ENCODE results near the gene SH3RF3. TPM values are rescaled to one million over a fixed set of nuclear protein-coding genes. Genes with fewer than 3 reads are reported as not detected.

The SH3RF3 gene
- total RNA-seq, 1 donor from 2014 or later: 10.8 TPM

GRCh38 chr2:109330056-109330455 is 201.1 kb downstream of the SH3RF3 start:
- no peak overlapping the region for H3K4me3 ChIP-seq
- TF ChIP-seq POLR2AphosphoS5 (IDR thresholded peaks at IDR 0.05; ENCODE audit: insufficient read depth in 1 of 2, low read depth in 1 of 2) (no peak), CTCF (IDR thresholded peaks at IDR 0.05) (no peak), POLR2A (IDR thresholded peaks at IDR 0.05) (no peak)
- no peaks in the 10 kb centered on the region for H3K27me3 ChIP-seq
- H3K9me3 ChIP-seq: no peaks in the 10 kb centered on the region
- no peaks in the 10 kb centered on the region for H3K36me3 ChIP-seq
- intact Hi-C loops (cut with DNase I): no loop called here
- DNase-seq (ENCODE audit: extremely low spot score in 2 of 2): no peak
- H3K4me1 ChIP-seq: peaks cover 45% of the 10 kb centered on the region
- no peak overlapping the region for H3K27ac ChIP-seq

DNA sequence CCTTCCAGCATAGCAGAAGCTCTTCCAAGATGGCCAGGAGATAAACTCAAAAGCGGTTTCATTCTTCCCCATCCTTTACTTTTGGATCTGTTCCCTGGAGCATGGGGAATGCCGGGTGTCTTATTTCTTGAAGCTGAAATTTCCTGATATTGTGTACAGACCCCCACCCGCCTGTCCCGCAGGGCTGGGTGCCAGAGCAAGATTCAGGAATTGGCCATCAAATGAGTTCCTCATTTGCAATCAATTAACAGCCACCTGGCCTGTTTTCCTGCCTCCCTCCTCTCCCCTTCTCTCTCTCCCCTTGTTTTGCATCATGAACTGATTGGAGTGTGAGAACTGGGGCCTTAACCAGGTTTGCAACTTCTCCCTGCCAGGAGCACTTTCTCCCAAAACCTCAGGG is 202.1 kb downstream of the SH3RF3 start:
- no peaks in the 10 kb centered on the region for H3K27me3 ChIP-seq
- H3K4me1 ChIP-seq: peaks cover 42% of the 10 kb centered on the region
- no peak overlapping the region for H3K4me3 ChIP-seq
- intact Hi-C loops (cut with DNase I): loop anchor here (1.0 kb wide), 1 partner anchor 35 kb away; no protein-coding TSS in a partner anchor
- TF ChIP-seq POLR2AphosphoS5 (IDR thresholded peaks at IDR 0.05; ENCODE audit: insufficient read depth in 1 of 2, low read depth in 1 of 2) (no peak), CTCF (IDR thresholded peaks at IDR 0.05) (no peak), POLR2A (IDR thresholded peaks at IDR 0.05) (no peak)
- H3K9me3 ChIP-seq: no peaks in the 10 kb centered on the region
- DNase-seq (ENCODE audit: extremely low spot score in 2 of 2): no peak
- H3K36me3 ChIP-seq: no peaks in the 10 kb centered on the region
- H3K27ac ChIP-seq: no peak overlapping the region

DNA sequence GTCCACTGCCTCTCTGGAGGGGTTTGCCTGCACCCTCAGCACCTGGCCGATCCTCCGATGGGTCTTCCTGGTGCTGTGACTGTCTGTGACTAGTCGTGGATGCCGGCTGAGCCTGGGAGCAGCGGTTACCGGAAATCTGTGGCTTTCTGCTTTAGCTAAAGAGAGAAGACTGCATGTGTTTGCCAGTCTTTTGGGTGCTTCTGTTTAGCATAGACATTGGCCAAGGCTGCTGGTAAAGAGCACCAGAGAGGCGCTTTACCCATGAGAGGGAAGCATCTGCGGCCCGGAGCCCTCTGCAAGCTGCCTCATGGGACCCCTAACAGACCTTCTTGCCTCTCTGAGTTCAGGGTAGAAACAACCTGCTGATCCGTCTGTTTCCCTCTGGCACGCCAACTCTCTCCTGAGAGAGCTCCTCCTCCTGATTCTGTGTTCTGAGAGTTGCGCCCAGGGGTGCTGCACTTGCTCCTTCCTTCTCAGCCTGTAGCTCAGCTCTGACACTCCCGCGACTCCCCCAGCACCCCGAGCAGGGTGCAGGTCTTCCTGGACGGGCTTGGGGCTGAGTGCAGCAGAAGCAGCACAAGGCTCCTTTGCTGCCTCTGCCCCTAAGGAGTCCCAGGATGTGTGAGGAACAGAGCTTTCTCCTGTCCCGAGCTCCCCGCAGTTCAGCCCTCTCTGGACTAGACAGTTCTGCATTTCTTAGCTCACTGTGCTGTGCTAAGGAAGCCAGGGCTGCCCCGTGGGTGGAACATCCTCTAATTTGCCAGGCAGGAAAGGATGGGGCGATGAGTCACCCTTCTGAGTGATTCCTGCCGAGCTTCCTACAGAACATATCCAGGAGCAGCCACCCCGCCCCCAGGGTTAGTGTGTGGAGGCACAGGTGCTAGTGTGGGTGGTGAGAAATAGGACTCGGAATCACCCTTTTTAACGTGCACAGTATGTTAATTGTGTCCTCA is 203.2 kb downstream of the SH3RF3 start:
- H3K36me3 ChIP-seq: no peaks in the 10 kb centered on the region
- TF ChIP-seq CTCF (IDR thresholded peaks at IDR 0.05) (no peak), POLR2AphosphoS5 (IDR thresholded peaks at IDR 0.05; ENCODE audit: insufficient read depth in 1 of 2, low read depth in 1 of 2) (peak; percentile 46 to 78)
- peaks cover 45% of the 10 kb centered on the region for H3K4me1 ChIP-seq
- H3K27ac ChIP-seq: peak overlapping the region; percentile 54
- peak overlapping the region; percentile 12 to 14 for H3K4me3 ChIP-seq
- H3K27me3 ChIP-seq: no peaks in the 10 kb centered on the region
- intact Hi-C loops (cut with DNase I): loop anchor here (1.0 kb wide), 1 partner anchor 36 kb away; no protein-coding TSS in a partner anchor
- no peaks in the 10 kb centered on the region for H3K9me3 ChIP-seq
- DNase-seq (ENCODE audit: extremely low spot score in 2 of 2): no peak

- Histone ChIP-seq H3K4me3 (no peak overlapping the region), H3K27ac (no peak overlapping the region), H3K27me3 (no peaks in the 10 kb centered on the region), H3K36me3 (no peaks in the 10 kb centered on the region), H3K9me3 (no peaks in the 10 kb centered on the region), H3K4me1 (peaks cover 45% of the 10 kb centered on the region)
- no peak for TF ChIP-seq POLR2A (IDR thresholded peaks at IDR 0.05)
- TF ChIP-seq CTCF (IDR thresholded peaks at IDR 0.05): no peak
- TF ChIP-seq POLR2AphosphoS5 (IDR thresholded peaks at IDR 0.05; ENCODE audit: insufficient read depth in 1 of 2, low read depth in 1 of 2): no peak
- intact Hi-C loops (cut with DNase I): no loop called here
- DNase-seq (ENCODE audit: extremely low spot score in 2 of 2): no peak
Observed at GRCh38 chr2:109332880-109333279, 203.9 kb downstream of the SH3RF3 start.

All from vagina (tissue), 2 donors.